ENCODE measurements around the gene CAMK2N2.

DNA sequence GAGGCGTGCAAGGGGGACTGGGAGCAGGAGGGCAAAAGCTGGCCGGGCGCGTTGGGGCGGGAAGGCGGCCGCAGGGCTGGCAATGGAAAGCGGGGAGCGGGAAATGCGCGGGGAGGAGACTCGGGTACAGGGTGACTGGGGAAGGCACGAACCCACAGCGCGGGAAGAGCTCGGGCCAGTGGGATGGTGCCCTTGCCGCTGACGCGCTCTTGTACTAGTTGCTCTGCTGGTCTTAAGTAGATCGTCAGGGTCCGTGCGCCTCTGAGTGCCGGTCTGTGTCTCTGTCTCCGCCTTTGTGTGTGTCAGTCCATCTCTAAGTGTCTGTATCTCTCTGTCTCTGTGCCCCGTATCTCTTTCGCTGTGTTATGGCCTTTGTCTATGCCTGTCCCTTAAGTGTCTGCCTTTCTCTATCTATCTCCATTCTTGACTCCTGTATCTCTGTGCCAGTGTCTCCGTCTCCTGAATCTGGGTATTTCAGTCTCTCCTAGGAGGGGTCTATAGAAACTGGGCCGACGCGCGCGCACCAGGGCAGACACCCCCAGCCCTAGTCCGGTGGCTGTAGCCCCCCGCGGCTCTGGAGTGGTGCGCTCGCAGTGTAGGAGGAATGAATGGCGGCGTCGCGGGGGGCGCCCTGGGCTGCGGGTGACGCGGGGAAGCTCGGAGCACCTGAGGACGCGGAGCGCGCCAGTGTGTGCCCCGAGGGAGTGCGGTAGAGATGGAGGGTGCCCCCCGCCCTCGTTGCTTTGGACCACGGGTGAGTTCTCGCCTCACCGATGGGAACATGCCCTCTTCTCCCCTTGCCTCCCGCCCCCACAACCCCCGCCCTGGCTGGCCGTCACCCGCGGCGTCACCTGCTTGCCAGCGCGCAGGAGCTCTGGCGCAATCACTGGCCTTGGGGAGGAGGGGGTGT lies 756 bp upstream of the CAMK2N2 start:
- TF ChIP-seq CTCF (IDR thresholded peaks at IDR 0.05): no peak
- TF ChIP-seq EZH2 (IDR thresholded peaks at IDR 0.05; ENCODE audit: borderline replicate concordance, insufficient read depth, low read depth, low read length, poor library complexity, severe bottlenecking): no peak
